AG09319 (cell line): Measurements from ENCODE around the gene INPP4B.

Source experiments
- DNase-seq: peaks from one replicate; pipeline ENCODE4 v3.0.0-alpha.2; 2010; ENCODE audit warnings: low read depth; ENCODE audit errors: extremely low read depth
- TF ChIP-seq, protein P1 (sequence below): IDR thresholded peaks from 2 replicates; pipeline ENCODE4 v1.5.1; 2011; ENCODE audit warnings: low read depth, mild to moderate bottlenecking, inconsistent platforms, low read length, moderate library complexity

Gene INPP4B

GRCh38 chr4:142144813-142145212, 701.3 kb downstream of the INPP4B start:
- TF ChIP-seq, protein P1, sequence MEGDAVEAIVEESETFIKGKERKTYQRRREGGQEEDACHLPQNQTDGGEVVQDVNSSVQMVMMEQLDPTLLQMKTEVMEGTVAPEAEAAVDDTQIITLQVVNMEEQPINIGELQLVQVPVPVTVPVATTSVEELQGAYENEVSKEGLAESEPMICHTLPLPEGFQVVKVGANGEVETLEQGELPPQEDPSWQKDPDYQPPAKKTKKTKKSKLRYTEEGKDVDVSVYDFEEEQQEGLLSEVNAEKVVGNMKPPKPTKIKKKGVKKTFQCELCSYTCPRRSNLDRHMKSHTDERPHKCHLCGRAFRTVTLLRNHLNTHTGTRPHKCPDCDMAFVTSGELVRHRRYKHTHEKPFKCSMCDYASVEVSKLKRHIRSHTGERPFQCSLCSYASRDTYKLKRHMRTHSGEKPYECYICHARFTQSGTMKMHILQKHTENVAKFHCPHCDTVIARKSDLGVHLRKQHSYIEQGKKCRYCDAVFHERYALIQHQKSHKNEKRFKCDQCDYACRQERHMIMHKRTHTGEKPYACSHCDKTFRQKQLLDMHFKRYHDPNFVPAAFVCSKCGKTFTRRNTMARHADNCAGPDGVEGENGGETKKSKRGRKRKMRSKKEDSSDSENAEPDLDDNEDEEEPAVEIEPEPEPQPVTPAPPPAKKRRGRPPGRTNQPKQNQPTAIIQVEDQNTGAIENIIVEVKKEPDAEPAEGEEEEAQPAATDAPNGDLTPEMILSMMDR: no peak
- DNase-seq: no peak

DNA sequence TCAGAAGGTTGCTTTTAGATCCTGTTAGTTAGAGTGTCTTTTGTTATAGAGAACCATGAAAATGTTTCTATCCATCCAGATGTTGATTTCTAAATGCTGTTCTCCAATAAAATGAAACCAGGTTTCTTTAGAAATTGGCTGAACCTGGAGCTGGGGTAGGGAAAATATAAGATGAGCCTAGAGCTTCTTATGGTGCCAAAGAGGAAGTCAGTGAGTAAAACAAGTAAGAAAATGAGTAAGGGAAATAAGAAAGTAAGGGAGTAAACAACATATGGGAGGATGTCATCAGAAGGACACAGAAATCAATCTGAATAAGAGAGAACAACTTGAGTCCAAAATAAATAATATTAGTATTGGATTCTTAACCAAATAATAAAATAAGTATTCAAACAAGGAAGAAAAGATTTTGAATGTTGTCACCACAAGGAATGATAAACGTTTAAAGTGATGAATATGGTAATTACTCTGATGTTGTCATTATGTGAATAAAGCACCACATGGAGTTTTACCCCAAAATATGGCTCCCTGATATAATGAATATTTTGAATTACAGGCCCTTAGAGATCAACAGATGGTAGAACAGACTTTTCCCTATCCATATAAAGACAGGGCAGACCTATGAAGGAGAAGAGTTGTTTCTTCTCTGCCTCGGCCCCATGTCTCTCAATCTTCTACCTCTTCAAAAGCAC, 703.6 kb downstream of the INPP4B start:
- TF ChIP-seq, protein P1: no peak
- no peak for DNase-seq

- TF ChIP-seq, protein P1: no peak
These were observed 704.9 kb downstream of the INPP4B start for GRCh38 chr4:142141224-142141623.

DNA sequence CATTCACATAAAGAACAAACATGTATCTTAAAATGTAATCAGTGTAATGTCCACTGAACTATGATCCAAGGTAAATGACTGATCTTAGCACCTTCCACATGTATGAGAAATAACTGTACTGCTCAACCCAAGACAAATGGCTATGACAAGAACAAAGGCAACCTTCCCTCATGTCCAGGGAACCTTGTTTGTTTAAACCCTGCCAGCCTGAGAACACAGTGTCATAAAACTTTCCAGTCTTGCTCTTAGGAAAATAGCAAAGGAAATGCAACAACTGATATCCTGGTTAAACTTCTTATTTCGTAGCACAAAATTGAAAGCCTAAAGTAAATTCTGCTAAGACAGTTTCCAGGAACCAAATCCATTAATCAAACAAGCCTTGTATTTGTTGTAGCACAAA, 715.4 kb downstream of the INPP4B start:
- DNase-seq: no peak
- TF ChIP-seq, protein P1: no peak

More at GRCh38 chr4:142141224-142141623, 704.9 kb downstream of the INPP4B start:
- no peak for DNase-seq

DNA sequence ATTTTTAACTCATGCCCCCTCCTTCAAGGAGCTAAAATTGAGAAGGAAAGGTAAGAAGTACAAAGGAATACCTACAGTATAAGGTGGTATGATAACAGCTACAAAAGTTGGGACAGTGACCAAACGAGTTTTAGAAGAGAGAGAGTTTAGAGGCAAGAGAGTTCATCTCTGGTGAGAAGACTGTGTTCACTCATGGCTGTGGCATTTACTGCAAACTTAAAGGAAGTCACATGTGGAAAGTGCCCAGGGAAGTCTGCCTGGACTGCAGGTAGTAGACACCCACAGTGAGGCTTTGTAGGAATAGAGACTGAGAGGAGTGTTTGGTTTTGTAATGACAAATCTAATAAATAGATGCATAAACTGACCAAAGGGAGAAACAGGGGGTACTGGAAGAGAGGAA, 716.2 kb downstream of the INPP4B start:
- DNase-seq: no peak
- TF ChIP-seq, protein P1: no peak

DNA sequence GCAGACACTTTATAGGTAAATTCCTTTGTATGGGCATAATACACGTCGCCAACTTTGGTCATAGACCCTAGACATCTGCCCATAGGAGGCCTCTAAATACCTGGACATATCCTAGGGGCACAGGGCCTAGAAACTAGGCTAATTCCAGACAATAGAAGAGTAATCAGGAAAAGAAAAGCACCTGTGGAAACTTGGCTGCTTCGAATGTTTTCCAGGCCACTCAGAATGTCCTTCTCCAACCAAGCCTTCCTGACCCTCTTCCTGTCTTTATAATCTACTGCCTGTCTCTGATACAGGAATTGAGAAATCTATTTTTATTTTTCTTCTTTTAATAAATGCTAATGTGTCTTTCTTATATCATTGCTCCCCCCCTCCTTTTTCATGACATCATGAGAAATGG, 716.6 kb downstream of the INPP4B start:
- DNase-seq: no peak
- TF ChIP-seq, protein P1: no peak

GRCh38 chr4:142128529-142128928, 717.6 kb downstream of the INPP4B start:
- TF ChIP-seq, protein P1: no peak

More at GRCh38 chr4:142128529-142128928, 717.6 kb downstream of the INPP4B start:
- DNase-seq: no peak
